ENCODE results near the gene C2CD4D. TPM values are rescaled to one million over a fixed set of nuclear protein-coding genes. Genes with fewer than 3 reads are reported as not detected.

Gene C2CD4D
- total RNA-seq, 4 donors from 2014 or later: not detected

GRCh38 chr1:151828921-151829320 lies 10.7 kb downstream of the C2CD4D start:
- intact Hi-C loops (cut with DNase I; ENCODE audit: low total_unique reads): no loop called here
- no peak for TF ChIP-seq CTCF (IDR thresholded peaks at IDR 0.05)
- TF ChIP-seq POLR2A (IDR thresholded peaks at IDR 0.05): no peak
- DNase-seq: no peak
- H3K4me1 ChIP-seq: no peaks in the 10 kb centered on the region
- H3K27ac ChIP-seq: no peak overlapping the region
- no peaks in the 10 kb centered on the region for H3K9me3 ChIP-seq
- no peak overlapping the region for H3K4me3 ChIP-seq
- no peaks in the 10 kb centered on the region for H3K27me3 ChIP-seq
- H3K36me3 ChIP-seq: no peaks in the 10 kb centered on the region

- no peaks in the 10 kb centered on the region for H3K9me3 ChIP-seq
- H3K4me3 ChIP-seq: no peak overlapping the region
- no peak for TF ChIP-seq CTCF (IDR thresholded peaks at IDR 0.05)
- TF ChIP-seq POLR2A (IDR thresholded peaks at IDR 0.05): no peak
- DNase-seq: no peak
- intact Hi-C loops (cut with DNase I; ENCODE audit: low total_unique reads): no loop called here
- H3K4me1 ChIP-seq: no peaks in the 10 kb centered on the region
- no peak overlapping the region for H3K27ac ChIP-seq
- H3K27me3 ChIP-seq: no peaks in the 10 kb centered on the region
- H3K36me3 ChIP-seq: no peaks in the 10 kb centered on the region
These were observed 11.8 kb downstream of the C2CD4D start for GRCh38 chr1:151827853-151828252.

- H3K4me3 ChIP-seq: no peak overlapping the region
- intact Hi-C loops (cut with DNase I; ENCODE audit: low total_unique reads): no loop called here
- no peaks in the 10 kb centered on the region for H3K27me3 ChIP-seq
- no peak for DNase-seq
- H3K36me3 ChIP-seq: no peaks in the 10 kb centered on the region
- no peak overlapping the region for H3K27ac ChIP-seq
- H3K9me3 ChIP-seq: no peaks in the 10 kb centered on the region
- no peaks in the 10 kb centered on the region for H3K4me1 ChIP-seq
- TF ChIP-seq POLR2A (IDR thresholded peaks at IDR 0.05) (no peak), CTCF (IDR thresholded peaks at IDR 0.05) (no peak)
These were observed 13.6 kb downstream of the C2CD4D start for GRCh38 chr1:151825751-151826660.

GRCh38 chr1:151825204-151825603 lies 14.4 kb downstream of the C2CD4D start:
- intact Hi-C loops (cut with DNase I; ENCODE audit: low total_unique reads): no loop called here
- no peaks in the 10 kb centered on the region for H3K4me1 ChIP-seq
- H3K27ac ChIP-seq: no peak overlapping the region
- no peaks in the 10 kb centered on the region for H3K9me3 ChIP-seq
- H3K36me3 ChIP-seq: no peaks in the 10 kb centered on the region
- DNase-seq: no peak
- H3K4me3 ChIP-seq: no peak overlapping the region
- H3K27me3 ChIP-seq: no peaks in the 10 kb centered on the region
- TF ChIP-seq CTCF (IDR thresholded peaks at IDR 0.05) (no peak), POLR2A (IDR thresholded peaks at IDR 0.05) (no peak)

- TF ChIP-seq CTCF (IDR thresholded peaks at IDR 0.05) (no peak), POLR2A (IDR thresholded peaks at IDR 0.05) (no peak)
- H3K27ac ChIP-seq: no peak overlapping the region
- no peaks in the 10 kb centered on the region for H3K27me3 ChIP-seq
- no peaks in the 10 kb centered on the region for H3K36me3 ChIP-seq
- DNase-seq: no peak
- no peaks in the 10 kb centered on the region for H3K9me3 ChIP-seq
- no peaks in the 10 kb centered on the region for H3K4me1 ChIP-seq
- no peak overlapping the region for H3K4me3 ChIP-seq
- intact Hi-C loops (cut with DNase I; ENCODE audit: low total_unique reads): no loop called here
These were observed 16.4 kb downstream of the C2CD4D start for GRCh38 chr1:151823175-151823574.

All from uterus (tissue), 4 donors.